ENCODE data around the gene ZNF319.

GRCh38 chr16:58022601-58023371 lies 22.3 kb upstream of the ZNF319 start:
- TF ChIP-seq, protein P1, sequence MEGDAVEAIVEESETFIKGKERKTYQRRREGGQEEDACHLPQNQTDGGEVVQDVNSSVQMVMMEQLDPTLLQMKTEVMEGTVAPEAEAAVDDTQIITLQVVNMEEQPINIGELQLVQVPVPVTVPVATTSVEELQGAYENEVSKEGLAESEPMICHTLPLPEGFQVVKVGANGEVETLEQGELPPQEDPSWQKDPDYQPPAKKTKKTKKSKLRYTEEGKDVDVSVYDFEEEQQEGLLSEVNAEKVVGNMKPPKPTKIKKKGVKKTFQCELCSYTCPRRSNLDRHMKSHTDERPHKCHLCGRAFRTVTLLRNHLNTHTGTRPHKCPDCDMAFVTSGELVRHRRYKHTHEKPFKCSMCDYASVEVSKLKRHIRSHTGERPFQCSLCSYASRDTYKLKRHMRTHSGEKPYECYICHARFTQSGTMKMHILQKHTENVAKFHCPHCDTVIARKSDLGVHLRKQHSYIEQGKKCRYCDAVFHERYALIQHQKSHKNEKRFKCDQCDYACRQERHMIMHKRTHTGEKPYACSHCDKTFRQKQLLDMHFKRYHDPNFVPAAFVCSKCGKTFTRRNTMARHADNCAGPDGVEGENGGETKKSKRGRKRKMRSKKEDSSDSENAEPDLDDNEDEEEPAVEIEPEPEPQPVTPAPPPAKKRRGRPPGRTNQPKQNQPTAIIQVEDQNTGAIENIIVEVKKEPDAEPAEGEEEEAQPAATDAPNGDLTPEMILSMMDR (IDR thresholded peaks at IDR 0.05) = no peak
- no peak for TF ChIP-seq POLR2A (IDR thresholded peaks at IDR 0.05)

Measured in Peyer's patch (tissue), 4 donors.